Motor neuron (in vitro differentiated cells): ENCODE results near the gene KRT36. TPM values are rescaled to one million over a fixed set of nuclear protein-coding genes. Genes with fewer than 3 reads are reported as not detected.
A peak's percentile ranks its signal among the peaks of the same experiment; 100 is the strongest.

Experiments used
- ATAC-seq, 8 experiments: fragments of 200-7000 bp; cut with Tn5 transposase; replicated peaks in 6 of 8; 2 replicates each; pipeline ENCODE4 v1.8.0; 2021; ENCODE audit warnings: mild to moderate bottlenecking in 8 of 8, moderate library complexity in 8 of 8
- H3K27ac ChIP-seq, 2 donors: fragments of 250-450 bp; sonication (Bioruptor Pico); 2 replicates each; pipeline ENCODE4 v1.9.0; 2021; ENCODE audit warnings: antibody characterized with exemption in 2 of 2, mild to moderate bottlenecking in 2 of 2, moderate library complexity in 1 of 2
- H3K4me1 ChIP-seq, 2 donors: fragments of 250-450 bp; sonication (Bioruptor Pico); replicated peaks in 1 of 2; 2 replicates each; pipeline ENCODE4 v1.6.1; 2021; ENCODE audit warnings: antibody characterized with exemption in 2 of 2, mild to moderate bottlenecking in 2 of 2, moderate library complexity in 1 of 2
- H3K4me3 ChIP-seq, 5 donors: fragments of 250-450 bp; sonication (Bioruptor Pico); 2 replicates each; pipeline ENCODE4 v1.9.0; 2021; ENCODE audit warnings: antibody characterized with exemption in 5 of 5, mild to moderate bottlenecking in 5 of 5, moderate library complexity in 4 of 5
- whole genome bisulfite sequencing, 10 experiments: fragments of 450-650 bp; shearing (Covaris generic); methylation state at CpG; one replicate each; pipeline ENCODE4 v1.0.0; 2022; 5-methylcytosine and 5-hydroxymethylcytosine counted together
- in situ Hi-C, 9 experiments: fragments of 400-800 bp; cut with MboI; loops; one replicate each; pipeline ENCODE4 v1.15.0; 2021; ENCODE audit warnings: low sequenced_read_pairs in 9 of 9, low pct_unique_long_range_greater_than_20kb in 2 of 9; ENCODE audit not compliant: unreplicated experiment in 9 of 9
- total RNA-seq, 8 experiments: library from RNA; unstranded; fragments of 300-600 nt; gene quantifications; 2 replicates each; pipeline versions ENCODE4 v1.2.3 to v1.2.4, GENCODE V29; 2022

The KRT36 gene
- total RNA-seq, 8 experiments from 2014 or later = 0.19 to 0.25 TPM; not detected in 6

- H3K4me3 ChIP-seq = no peak overlapping the region
- 7 to 90% (median 67%) methylated on average over 2 to 6 of the region's 6 CpGs; no CpG with 5 or more reads in 2 of the 10 experiments for WGBS, 10 experiments
- in situ Hi-C loops = loop anchor here in 2 of 9 experiments (25.0 kb wide), 1 partner anchor 580 kb away; no protein-coding TSS in a partner anchor
- H3K4me1 ChIP-seq = peaks cover 3 to 15% of the 10 kb centered on the region in 2 donors
- no peak overlapping the region for H3K27ac ChIP-seq
- ATAC-seq = no peak
These were observed 2.6 kb upstream of the KRT36 start for GRCh38 chr17:41492351-41492750.

- in situ Hi-C loops = loop anchor here in 2 of 9 experiments (25.0 kb wide), 1 partner anchor 579 kb away; no protein-coding TSS in a partner anchor
- H3K27ac ChIP-seq = no peak overlapping the region
- 20 to 100% (median 72%) methylated on average over 1 to 2 of the region's 2 CpGs; no CpG with 5 or more reads in 6 of the 10 experiments for WGBS, 10 experiments
- no peak overlapping the region for H3K4me3 ChIP-seq
- peaks cover 3 to 15% of the 10 kb centered on the region in 2 donors for H3K4me1 ChIP-seq
- no peak for ATAC-seq
These were observed 1.8 kb upstream of the KRT36 start for GRCh38 chr17:41491476-41491875.

- 16 to 75% (median 66%) methylated on average over 1 to 6 of the region's 10 CpGs; no CpG with 5 or more reads in 2 of the 10 experiments for WGBS, 10 experiments
- in situ Hi-C loops = loop anchor here in 2 of 9 experiments (25.0 kb wide), 1 partner anchor 578 kb away; no protein-coding TSS in a partner anchor
- ATAC-seq = peak in 5 of 8 experiments; percentile 46 to 87 (median 70)
These were observed 585 bp upstream of the KRT36 start for GRCh38 chr17:41490000-41490990.

GRCh38 chr17:41486809-41487530, 2.7 kb downstream of the KRT36 start:
- Histone ChIP-seq H3K4me3 (no peak overlapping the region), H3K4me1 (peaks cover 3% of the 10 kb centered on the region in 2 donors), H3K27ac (no peak overlapping the region)
- ATAC-seq = peak in 1 of 8 experiments; percentile 46
- in situ Hi-C loops = loop anchor here in 2 of 9 experiments (25.0 kb wide), 1 partner anchor 575 kb away; no protein-coding TSS in a partner anchor
- WGBS, 10 experiments = 80 to 97% (median 81%) methylated on average over 3 to 15 of the region's 29 CpGs; no CpG with 5 or more reads in 7 of the 10 experiments

More at GRCh38 chr17:41490000-41490990, 585 bp upstream of the KRT36 start:
- H3K27ac ChIP-seq = no peak overlapping the region
- peaks cover 3 to 15% of the 10 kb centered on the region in 2 donors for H3K4me1 ChIP-seq
- H3K4me3 ChIP-seq = no peak overlapping the region

- no peak overlapping the region for H3K27ac ChIP-seq
- in situ Hi-C loops = loop anchor here in 2 of 9 experiments (25.0 kb wide), 1 partner anchor 574 kb away; no protein-coding TSS in a partner anchor
- H3K4me3 ChIP-seq = no peak overlapping the region
- ATAC-seq = no peak
- H3K4me1 ChIP-seq = peaks cover 3% of the 10 kb centered on the region in 2 donors
- 80 to 100% (median 90%) methylated on average over 1 to 4 of the region's 13 CpGs; no CpG with 5 or more reads in 7 of the 10 experiments for WGBS, 10 experiments
These were observed 3.4 kb downstream of the KRT36 start for GRCh38 chr17:41486316-41486715.

GRCh38 chr17:41484920-41485904, 4.5 kb downstream of the KRT36 start:
- in situ Hi-C loops = loop anchor here in 2 of 9 experiments (25.0 kb wide), 1 partner anchor 573 kb away; no protein-coding TSS in a partner anchor
- WGBS, 10 experiments = 0 to 80% (median 80%) methylated on average over 1 to 4 of the region's 8 CpGs; no CpG with 5 or more reads in 2 of the 10 experiments
- Histone ChIP-seq H3K27ac (no peak overlapping the region), H3K4me3 (no peak overlapping the region), H3K4me1 (peaks cover 2 to 3% of the 10 kb centered on the region in 2 donors)
- no peak for ATAC-seq

- WGBS, 10 experiments = 58 to 100% (median 84%) methylated on average over 1 to 6 of the region's 7 CpGs; no CpG with 5 or more reads in 1 of the 10 experiments
- H3K27ac ChIP-seq = no peak overlapping the region
- ATAC-seq = peak in 3 of 8 experiments; percentile 21 to 50 (median 49)
- in situ Hi-C loops = loop anchor here in 2 of 9 experiments (25.0 kb wide), 1 partner anchor 572 kb away; no protein-coding TSS in a partner anchor
- no peak overlapping the region for H3K4me3 ChIP-seq
- H3K4me1 ChIP-seq = no peaks in the 10 kb centered on the region
These were observed 5.5 kb downstream of the KRT36 start for GRCh38 chr17:41483991-41484826.

- no peaks in the 10 kb centered on the region for H3K4me1 ChIP-seq
- in situ Hi-C loops = loop anchor here in 2 of 9 experiments (25.0 kb wide), 1 partner anchor 571 kb away; no protein-coding TSS in a partner anchor
- 60 to 96% (median 80%) methylated on average over 1 to 7 of the region's 9 CpGs; no CpG with 5 or more reads in 4 of the 10 experiments for WGBS, 10 experiments
- ATAC-seq = no peak
- no peak overlapping the region for H3K27ac ChIP-seq
- H3K4me3 ChIP-seq = no peak overlapping the region
These were observed 6.2 kb downstream of the KRT36 start for GRCh38 chr17:41483531-41483930.

GRCh38 chr17:41481036-41481435, 8.7 kb downstream of the KRT36 start, which contains the start of gene KRT35:
Gene KRT35, minus strand, starts transcription at chr17:41481151. Its CDS starts 54 bp downstream, at chr17:41481097.
- no peak for ATAC-seq
- no peak within 1 kb of the TSS for H3K27ac ChIP-seq
- H3K4me3 ChIP-seq = no peak within 1 kb of the TSS

GRCh38 chr17:41480581-41480980, 9.1 kb downstream of the KRT36 start:
- 80 to 100% (median 100%) methylated on average over 1 to 3 of the region's 10 CpGs; no CpG with 5 or more reads in 7 of the 10 experiments for WGBS, 10 experiments
- no peak for ATAC-seq
- Histone ChIP-seq H3K27ac (no peak overlapping the region), H3K4me1 (no peaks in the 10 kb centered on the region), H3K4me3 (no peak overlapping the region)
- in situ Hi-C loops = loop anchor here in 2 of 9 experiments (25.0 kb wide), 1 partner anchor 568 kb away; no protein-coding TSS in a partner anchor

More at GRCh38 chr17:41481036-41481435, 8.7 kb downstream of the KRT36 start, which contains the start of gene KRT35:
- in situ Hi-C loops = loop anchor here in 2 of 9 experiments (25.0 kb wide), 1 partner anchor 569 kb away; no protein-coding TSS in a partner anchor
- no peaks in the 10 kb centered on the region for H3K4me1 ChIP-seq
- WGBS, 10 experiments = 80 to 100% (median 100%) methylated on average over 1 to 2 of the region's 2 CpGs; no CpG with 5 or more reads in 5 of the 10 experiments
